HL-60/S4 (cell line): ENCODE measurements around the gene BMERB1.
"Not testable (repeated sequence)": the region's sequence is repeated elsewhere in the genome, so short reads cannot be mapped to it uniquely, and the experiment has no call there.

Experiments
- in situ Hi-C: fragments of 300-500 bp; cut with MboI; formaldehyde crosslinking; loops from 2 replicates; pipeline ENCODE4 v1.14.3; 2022; ENCODE audit warnings: low sequenced_read_pairs

Gene BMERB1

GRCh38 chr16:15548482-15548891 lies 114.1 kb downstream of the BMERB1 start:
- in situ Hi-C loops, result no loop called here

- in situ Hi-C loops, result no loop called here
Measured at GRCh38 chr16:15552507-15552906, 118.1 kb downstream of the BMERB1 start.

GRCh38 chr16:15553313-15554088 lies 119.1 kb downstream of the BMERB1 start:
- in situ Hi-C loops, result no loop called here

GRCh38 chr16:15556130-15556529 lies 121.7 kb downstream of the BMERB1 start:
- in situ Hi-C loops, result no loop called here

- in situ Hi-C loops, result no loop called here
Measured at GRCh38 chr16:15557258-15557657, 122.9 kb downstream of the BMERB1 start.

GRCh38 chr16:15559176-15559575 lies 124.8 kb downstream of the BMERB1 start:
- in situ Hi-C loops, result no loop called here

GRCh38 chr16:15564604-15565339 lies 130.4 kb downstream of the BMERB1 start:
- in situ Hi-C loops, result no loop called here

- in situ Hi-C loops, result no loop called here
Measured at GRCh38 chr16:15566095-15566494, 131.7 kb downstream of the BMERB1 start.

- in situ Hi-C loops, result no loop called here
Measured at GRCh38 chr16:15567823-15568222, 133.4 kb downstream of the BMERB1 start.

GRCh38 chr16:15570666-15571065 lies 136.3 kb downstream of the BMERB1 start:
- in situ Hi-C loops, result not testable (repeated sequence)

- in situ Hi-C loops, result no loop called here
Measured at GRCh38 chr16:15571557-15571956, 137.2 kb downstream of the BMERB1 start.

GRCh38 chr16:15572329-15573001 lies 138.1 kb downstream of the BMERB1 start:
- in situ Hi-C loops, result no loop called here

- in situ Hi-C loops, result no loop called here
Measured at GRCh38 chr16:15573274-15573895, 139.0 kb downstream of the BMERB1 start.

- in situ Hi-C loops, result not testable (repeated sequence)
Measured at GRCh38 chr16:15573896-15574613, 139.7 kb downstream of the BMERB1 start.

GRCh38 chr16:15574614-15574948 lies 140.2 kb downstream of the BMERB1 start:
- in situ Hi-C loops, result no loop called here

- in situ Hi-C loops, result no loop called here
Measured at GRCh38 chr16:15575293-15576049, 141.1 kb downstream of the BMERB1 start.

GRCh38 chr16:15576960-15577958 lies 142.9 kb downstream of the BMERB1 start:
- in situ Hi-C loops, result no loop called here

GRCh38 chr16:15578824-15579223 lies 144.4 kb downstream of the BMERB1 start:
- in situ Hi-C loops, result no loop called here
